GM19324 (cell line): Measurements from ENCODE around the gene LSAMP.
"Not testable (repeated sequence)": the region's sequence is repeated elsewhere in the genome, so short reads cannot be mapped to it uniquely, and the experiment has no call there.

Experiments
- ATAC-seq: cut with Tn5 transposase; IDR thresholded peaks from one replicate; pipeline ENCODE4 v1.9.1; 2021; ENCODE audit warnings: mild to moderate bottlenecking, moderate library complexity; ENCODE audit not compliant: unreplicated experiment, low FRiP score

Gene LSAMP

DNA sequence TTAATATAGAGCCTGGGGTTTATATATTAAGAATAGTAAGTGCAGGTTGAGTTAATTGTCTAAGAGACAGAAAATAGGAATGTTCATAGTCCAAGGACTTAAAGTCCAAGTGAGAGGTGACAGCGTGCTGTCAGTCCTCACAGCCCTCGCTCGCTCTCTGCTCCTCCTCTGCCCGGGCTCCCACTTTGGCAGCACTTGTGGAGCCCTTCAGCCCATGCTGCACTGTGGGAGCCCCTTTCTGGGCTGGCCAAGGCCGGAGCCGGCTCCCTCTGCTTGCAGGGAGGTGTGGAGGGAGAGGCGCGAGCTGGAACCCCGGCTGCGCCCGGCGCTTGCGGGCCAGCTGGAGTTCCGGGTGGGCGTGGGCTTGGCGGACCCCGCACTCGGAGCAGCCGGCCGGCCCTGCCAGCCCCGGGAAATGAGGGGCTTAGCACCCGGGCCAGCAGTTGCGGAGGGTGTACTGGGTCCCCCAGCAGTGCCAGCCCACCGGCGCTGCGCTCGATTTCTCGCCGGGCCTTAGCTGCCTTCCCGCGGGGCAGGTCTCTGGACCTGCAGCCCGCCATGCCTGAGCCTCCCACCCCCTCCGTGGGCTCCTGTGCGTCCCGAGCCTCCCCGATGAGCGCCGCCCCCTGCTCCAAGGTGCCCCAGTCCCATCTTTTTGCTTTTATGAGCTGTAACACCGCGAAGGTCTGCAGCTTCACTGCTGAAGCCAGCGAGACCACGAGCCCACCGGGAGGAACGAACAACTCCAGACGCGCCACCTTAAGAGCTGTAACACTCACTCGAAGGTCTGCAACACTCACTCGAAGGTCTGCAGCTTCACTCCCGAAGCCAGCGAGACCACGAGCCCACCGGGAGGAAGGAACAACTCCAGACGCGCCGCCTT lies 653.8 kb downstream of the LSAMP start:
- peak; percentile 15 for ATAC-seq

DNA sequence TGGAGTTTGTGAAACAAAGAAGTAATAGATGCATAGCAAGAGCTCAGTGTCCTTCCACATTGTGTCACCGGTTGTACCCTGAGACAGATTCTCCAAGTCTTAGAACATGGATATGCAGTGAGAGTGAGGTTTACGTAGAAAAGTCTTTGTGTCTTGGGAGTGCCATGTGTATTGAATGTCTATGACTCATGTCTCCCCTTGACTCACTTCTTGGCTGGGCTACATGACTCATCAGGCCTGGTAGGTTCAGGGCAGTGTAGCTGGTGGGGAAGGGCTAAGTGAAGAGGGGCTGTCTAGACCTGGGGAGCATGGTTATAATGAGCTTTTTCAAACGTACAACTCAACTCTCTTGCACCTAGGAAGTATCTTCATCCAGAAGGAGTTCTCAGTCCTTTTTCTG lies 654.5 kb downstream of the LSAMP start:
- no peak for ATAC-seq

DNA sequence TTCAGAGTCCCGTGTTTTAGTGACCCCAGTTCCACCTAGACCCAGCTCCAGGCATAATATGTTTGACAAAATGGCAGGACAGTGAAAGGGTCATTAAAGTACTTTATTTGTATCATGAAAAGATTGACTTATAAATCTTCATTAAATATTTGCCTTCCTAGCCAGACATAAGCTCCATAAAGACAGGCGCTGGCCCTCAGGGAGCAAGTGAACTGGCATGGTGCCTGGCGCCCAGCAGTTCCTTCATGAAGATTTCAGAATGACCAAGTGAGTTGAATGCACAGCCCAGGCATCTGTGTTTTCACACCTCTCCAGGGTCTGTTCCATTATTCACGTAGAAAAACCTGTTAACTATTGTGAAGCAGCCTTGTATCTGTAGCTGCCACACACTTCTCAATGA lies 655.8 kb downstream of the LSAMP start:
- no peak for ATAC-seq

DNA sequence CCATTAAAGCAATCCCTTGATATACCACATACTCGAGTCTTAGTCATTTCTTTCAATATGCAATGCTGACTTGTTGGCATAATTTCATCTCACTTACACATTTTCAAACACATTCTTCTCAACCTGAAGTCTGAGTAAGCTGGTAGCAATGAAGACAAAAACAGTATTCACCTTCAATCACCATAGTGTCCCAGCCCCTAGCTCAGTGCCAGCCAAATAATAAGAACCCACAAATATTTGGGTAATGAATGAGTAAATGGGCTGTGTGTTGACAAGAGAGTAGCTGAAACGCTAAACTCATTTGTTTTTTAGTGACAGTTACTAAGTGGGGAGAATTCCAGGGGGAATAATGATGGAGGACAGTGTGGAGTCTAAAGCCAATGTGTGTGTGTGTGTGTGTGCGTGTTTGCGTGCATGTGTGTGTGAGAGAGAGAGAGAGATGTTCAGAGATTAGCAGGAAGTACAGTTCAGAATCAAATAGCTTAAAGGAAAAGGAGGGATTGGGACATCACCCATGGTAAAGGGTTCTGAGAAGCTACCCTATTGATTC lies 656.3 kb downstream of the LSAMP start:
- ATAC-seq: no peak

DNA sequence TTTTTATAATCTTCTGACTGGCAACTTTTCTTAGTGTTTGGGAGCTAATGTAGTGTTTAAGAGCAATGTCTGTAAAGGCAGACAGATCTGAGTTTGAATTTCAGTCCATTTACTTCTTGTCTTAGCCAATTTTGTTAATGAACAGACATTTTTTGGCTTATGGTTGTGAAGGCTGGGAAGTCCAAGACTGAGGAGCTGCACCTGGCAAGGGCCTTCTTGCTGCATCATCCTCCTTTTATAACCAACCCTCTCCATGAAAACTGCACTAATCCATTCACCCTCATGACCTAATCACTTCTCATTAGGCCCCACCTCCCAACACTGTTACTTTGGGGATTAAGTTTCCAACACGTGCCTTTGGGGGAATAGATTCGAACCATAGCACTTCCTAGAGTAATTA lies 657.5 kb downstream of the LSAMP start:
- no peak for ATAC-seq

DNA sequence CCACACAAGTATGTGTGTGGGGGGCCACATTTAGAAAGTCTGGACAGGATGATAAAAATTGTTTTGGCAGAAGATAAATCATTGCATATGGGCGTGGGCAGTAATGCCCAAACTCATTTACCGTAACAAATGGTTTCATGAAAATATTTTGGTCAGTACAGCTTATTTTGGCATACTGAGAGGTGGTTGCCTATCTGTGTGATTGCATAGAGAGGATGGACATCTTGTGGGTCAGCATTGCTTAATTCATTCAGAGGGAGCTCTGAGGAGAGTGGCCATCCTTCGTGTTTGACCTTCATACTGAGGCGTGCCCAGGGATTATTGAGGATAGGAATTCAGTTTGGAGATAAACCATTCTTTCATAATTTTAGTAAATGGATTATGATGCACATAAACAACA lies 659.5 kb downstream of the LSAMP start:
- no peak for ATAC-seq

DNA sequence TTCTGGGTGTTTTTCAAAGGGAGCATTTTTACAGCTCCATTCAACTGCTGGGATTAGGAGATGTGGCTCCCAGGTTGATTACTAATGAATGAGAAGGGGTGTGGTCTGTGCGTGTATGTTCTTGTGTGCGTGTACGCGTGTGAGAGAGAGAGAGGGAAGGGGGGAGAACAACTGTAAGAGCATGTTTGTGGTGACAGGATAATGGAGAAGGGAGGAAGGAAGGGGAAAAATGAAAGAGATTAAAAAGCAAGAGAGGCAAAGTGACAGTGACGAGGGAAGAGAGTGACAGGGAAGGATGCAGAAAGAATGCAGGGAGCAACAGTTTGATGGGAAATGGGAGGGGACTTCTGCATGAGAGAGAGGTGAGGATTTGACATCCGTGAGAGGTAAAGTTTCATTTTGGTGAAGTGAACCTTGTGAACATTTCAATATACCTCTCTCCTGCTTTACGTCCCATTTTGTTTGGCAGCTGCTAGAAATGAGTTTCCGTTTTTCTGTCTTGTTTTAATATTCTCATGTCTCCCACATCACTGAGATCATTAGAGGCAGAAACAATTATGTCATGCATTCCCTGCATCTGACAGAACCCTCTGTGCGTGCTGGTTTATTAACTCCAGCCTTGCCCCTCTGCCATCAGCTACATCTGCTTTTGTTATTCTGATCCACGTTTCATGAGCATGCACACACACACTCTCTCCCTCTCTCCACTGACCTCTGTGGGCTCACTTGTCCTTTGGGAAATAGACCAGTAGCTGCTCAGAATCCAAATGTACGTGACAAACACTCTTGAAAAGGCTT lies 660.3 kb downstream of the LSAMP start:
- peak; percentile 1 for ATAC-seq

DNA sequence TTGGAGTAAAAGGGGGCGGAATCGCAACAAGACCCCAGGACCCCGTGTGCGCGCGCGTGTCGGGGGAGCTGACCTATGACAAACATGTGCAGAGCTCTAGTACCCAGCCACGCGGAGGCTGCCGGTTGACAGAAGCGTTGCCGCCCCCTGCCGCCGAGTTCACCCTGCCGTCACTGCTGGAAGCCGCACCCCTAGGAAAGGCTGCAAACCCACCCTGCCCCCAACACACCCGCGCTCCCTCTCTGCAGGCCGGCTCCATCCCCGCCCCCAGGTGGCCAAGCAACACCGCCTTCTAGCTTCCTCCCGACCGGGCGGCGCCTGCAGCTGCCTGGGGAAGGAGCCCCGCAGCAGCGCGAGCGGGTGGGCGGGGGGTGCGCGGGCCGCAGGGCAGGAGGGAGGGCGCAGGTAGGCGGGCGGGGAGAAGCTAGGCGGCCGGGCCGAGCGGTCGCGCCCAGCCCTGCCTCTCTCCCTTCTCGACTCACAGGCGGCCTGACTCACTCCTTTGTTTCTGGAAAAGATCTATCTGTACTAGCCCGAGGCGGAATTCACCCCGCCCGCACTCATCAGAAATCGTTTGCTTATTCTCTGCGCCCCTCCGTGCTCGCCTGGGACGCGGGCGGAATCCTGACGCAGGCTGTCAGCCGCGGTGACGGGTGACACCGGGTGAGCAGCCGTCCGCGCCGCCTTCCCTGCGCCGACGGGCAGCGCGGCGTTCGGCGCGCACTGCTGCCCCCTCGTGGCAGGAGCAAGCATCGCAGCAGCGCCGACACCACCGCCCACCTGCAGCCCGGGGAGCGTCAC lies 661.1 kb downstream of the LSAMP start:
- ATAC-seq: peak; percentile 94

DNA sequence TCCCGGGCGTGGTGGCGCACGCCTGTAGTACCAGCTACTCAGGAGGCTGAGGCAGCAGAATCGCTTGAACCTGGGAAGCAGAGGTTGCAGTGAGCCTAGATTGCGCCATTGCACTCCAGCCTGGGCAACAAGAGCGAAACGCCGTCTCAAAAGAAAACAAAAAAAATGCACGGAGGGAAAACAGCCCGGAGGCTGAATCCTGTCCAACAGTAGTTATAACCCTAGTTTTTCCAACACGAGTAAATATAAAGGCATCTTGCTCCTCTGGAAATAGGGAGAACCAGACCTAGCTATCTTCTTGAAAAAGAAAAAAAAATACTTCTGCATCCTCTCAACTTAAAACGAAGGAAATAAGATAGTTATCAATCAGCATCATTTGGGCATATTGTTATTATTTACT lies 661.9 kb downstream of the LSAMP start:
- ATAC-seq: not testable (repeated sequence)

DNA sequence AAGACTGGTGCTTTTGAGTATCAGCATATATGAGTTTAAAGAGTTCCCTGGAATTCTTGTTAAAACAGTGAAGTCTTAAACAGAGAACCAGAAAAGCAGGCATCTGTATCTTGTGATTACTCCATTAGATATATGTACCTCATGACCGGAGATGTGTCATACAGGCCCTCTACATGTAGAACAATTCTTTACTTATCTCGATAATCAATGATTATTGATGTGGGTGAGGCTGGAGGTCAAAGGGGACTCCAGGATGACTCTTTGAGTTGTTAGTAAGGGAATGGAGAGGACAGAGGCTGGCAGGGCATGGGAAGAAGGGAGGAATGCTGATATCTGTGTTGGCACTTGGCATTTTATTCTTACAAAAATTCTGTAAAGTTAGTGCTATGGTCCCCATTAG lies 666.3 kb downstream of the LSAMP start:
- ATAC-seq: no peak

DNA sequence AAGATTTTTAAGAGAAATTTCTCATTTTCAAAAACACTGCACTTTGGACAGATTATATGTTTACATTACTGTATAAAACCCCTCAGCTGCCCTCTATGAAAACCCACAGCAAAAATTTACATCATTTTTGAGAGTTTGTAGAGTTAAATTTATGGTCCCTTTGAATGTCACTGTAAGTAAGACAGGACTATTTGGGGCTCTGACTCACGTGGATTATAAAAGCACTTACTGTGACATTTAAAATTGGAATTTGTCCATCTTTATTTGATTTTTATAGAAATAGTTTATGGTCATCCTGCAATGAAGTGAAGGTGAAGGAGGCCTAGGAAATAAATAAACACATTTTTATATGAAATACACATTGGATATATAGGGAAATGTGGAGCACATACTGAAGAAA lies 672.3 kb downstream of the LSAMP start:
- ATAC-seq: no peak

DNA sequence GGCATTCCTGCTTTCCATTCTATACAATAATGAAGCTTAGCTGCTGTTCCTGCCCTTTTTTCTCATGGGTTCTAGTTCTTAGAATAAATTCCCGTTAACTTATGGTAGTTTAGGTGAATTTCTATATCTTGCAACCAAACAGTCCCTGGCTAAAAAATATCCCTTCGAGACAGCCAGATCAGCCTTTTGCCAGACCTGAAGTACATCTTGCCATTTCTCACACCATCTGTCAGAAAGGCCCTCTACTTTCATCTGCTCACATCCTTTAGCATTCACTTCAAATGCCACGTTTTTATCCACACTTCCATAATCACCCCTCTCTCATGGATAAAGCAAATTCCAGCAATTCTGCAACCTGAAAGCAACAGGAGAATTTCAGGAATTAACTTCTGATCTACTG lies 676.6 kb downstream of the LSAMP start:
- no peak for ATAC-seq

DNA sequence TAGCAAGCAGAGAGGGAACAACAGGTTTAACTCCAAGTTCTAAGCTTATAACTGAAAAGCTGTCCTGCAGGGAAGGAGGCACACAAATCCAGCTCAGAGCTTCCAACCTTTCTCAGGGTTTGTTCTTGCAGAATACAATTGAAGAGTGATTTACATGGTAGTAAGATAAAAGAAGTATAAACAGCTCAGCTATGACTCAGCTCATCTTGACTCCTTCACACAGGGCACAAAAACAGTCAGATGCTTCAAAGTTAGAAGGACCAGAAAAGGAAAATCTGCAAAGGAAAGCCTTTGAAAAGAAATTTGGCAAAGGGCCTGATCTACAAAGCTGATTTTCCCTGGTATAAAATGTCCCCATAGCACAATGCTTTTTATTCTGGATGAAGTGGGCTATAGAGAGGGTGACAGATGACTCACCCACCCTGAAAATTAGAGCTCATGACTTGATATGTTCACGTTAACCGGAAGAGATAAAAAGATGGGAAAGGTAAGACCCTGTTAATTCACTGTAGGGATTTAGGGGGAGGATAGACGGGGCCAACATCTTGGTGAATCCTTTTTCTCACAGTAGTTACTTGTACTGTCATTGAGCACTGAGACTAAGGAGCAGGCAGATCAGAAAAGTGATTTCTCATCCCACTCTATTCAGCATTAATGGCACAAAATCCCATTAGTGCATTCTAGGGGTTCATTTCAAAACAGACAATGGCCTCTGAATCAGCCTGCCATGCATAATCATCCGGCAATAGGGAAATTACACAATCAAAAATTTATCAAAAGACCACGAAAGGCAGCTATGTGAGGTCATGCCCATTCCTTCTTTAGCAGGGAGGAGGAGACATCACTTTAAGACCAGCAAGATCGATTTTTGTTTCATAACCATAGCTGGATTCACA lies 678.5 kb downstream of the LSAMP start:
- ATAC-seq: no peak

DNA sequence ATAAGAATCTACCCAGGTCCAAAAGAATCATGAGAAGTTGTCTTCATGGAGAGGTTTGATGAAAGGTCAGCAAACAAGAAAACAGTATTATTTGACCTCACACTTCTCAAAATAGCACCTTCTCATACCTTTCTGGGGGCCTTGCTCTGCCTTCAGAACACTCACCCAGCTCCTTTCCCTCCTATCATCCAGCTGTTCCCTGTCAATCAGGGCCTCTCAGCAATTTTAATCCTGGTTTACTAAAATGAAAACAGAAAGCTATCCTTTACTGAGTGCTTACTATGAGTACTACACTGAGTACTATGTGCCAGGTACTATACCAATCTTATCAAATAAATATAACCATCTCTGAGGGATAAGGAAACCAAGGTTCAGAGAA lies 683.4 kb downstream of the LSAMP start:
- no peak for ATAC-seq

DNA sequence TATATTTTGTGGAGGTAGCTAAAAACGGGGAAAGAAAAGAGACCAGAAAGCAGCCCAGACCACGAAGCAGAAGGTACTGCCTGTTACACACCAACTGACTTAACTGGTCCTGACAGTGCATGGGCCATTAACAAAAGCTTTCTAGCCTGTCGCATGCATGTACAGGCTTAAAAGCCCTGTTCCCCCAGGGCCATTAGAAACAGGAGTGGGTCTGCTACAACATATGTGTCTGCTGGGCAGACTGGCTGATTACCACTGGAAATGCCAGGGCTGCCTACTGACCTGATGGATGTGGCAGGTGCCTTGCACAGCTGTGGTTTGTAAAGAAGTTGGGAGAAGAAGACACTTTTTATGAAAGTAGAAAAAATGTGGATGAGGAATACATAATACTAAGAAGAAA lies 684.6 kb downstream of the LSAMP start:
- no peak for ATAC-seq

DNA sequence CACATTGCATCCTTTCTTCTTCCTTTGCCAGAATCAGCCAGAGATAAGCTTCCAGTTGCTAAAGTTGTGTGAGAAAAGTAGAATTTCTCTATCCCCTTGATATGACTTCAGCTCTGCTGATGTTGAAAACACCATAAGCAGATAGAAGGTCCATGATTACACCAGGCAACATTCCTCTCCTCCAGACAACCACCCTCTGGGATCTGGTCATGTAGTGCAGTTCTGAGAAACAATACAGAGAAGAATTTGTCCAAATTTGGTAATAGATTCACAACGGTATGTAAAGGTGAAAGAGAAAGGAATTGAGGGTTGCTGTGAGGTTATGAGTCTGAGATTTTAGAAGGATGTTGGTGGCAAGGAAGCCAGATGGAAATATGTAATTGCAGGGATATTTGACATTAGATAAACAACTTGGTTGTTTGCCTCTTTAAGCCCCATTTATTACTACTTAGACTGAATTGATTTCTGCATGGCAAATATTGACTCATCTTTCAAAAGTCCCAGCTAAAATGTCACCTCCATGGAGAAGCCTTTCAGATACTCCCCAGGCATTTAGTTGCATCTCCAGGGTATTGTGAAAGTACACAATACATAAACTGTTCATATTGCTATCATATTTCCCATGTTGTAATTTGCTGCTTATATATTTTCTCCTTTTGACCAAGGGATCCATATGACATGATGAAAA lies 687.1 kb downstream of the LSAMP start:
- ATAC-seq: no peak

DNA sequence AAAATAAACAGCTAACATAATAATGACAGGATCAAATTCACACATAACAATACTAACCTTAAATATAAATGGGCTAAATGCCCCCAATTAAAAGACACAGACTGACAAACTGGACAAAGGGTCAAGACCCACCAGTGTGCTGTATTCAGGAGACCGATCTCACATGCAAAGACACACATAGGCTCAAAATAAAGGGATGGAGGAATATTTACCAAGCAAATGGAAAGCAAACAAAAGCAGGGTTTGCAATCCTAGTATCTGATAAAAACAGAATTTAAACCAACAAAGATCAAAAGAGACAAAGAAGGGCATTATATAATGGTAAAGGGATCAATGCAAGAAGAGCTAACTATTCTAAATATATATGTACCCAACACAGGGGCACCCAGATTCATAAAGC lies 692.3 kb downstream of the LSAMP start:
- not testable (repeated sequence) for ATAC-seq
